ENCODE results near the gene IMP4. TPM values are rescaled to one million over a fixed set of nuclear protein-coding genes. Genes with fewer than 3 reads are reported as not detected.

Gene IMP4
- total RNA-seq, 1 donor from 2014 or later, result 76.5 TPM

GRCh38 chr2:130336877-130337734, 5.6 kb upstream of the IMP4 start:
- peak; percentile 85 for DNase-seq (ENCODE audit: low spot score)

- DNase-seq (ENCODE audit: low spot score), result no peak
Observed at GRCh38 chr2:130337735-130338325, 4.9 kb upstream of the IMP4 start.

GRCh38 chr2:130338793-130339345, 3.8 kb upstream of the IMP4 start:
- DNase-seq (ENCODE audit: low spot score), result no peak

- DNase-seq (ENCODE audit: low spot score), result no peak
Observed at GRCh38 chr2:130339885-130340745, 2.6 kb upstream of the IMP4 start.

GRCh38 chr2:130341562-130342019, 1.1 kb upstream of the IMP4 start:
- DNase-seq (ENCODE audit: low spot score), result no peak

GRCh38 chr2:130342020-130342532, 621 bp upstream of the IMP4 start:
- peak; percentile 93 for DNase-seq (ENCODE audit: low spot score)

GRCh38 chr2:130344578-130344977, 1.9 kb downstream of the IMP4 start:
- DNase-seq (ENCODE audit: low spot score), result no peak

- no peak for DNase-seq (ENCODE audit: low spot score)
Observed at GRCh38 chr2:130345091-130345490, 2.4 kb downstream of the IMP4 start.

- no peak for DNase-seq (ENCODE audit: low spot score)
Observed at GRCh38 chr2:130345611-130346010, 2.9 kb downstream of the IMP4 start.

GRCh38 chr2:130346041-130346740, 3.5 kb downstream of the IMP4 start:
- no peak for DNase-seq (ENCODE audit: low spot score)

GRCh38 chr2:130346741-130347066, 4.0 kb downstream of the IMP4 start:
- DNase-seq (ENCODE audit: low spot score), result no peak

- DNase-seq (ENCODE audit: low spot score), result no peak
Observed at GRCh38 chr2:130347220-130347925, 4.7 kb downstream of the IMP4 start.

GRCh38 chr2:130349174-130349573, 6.5 kb downstream of the IMP4 start:
- no peak for DNase-seq (ENCODE audit: low spot score)

- DNase-seq (ENCODE audit: low spot score), result no peak
Observed at GRCh38 chr2:130351711-130352110, 9.0 kb downstream of the IMP4 start.

- DNase-seq (ENCODE audit: low spot score), result no peak
Observed at GRCh38 chr2:130352237-130352636, 9.5 kb downstream of the IMP4 start.

GRCh38 chr2:130353291-130354138, 10.8 kb downstream of the IMP4 start:
- no peak for DNase-seq (ENCODE audit: low spot score)

GRCh38 chr2:130354139-130354428, 11.4 kb downstream of the IMP4 start:
- no peak for DNase-seq (ENCODE audit: low spot score)

- DNase-seq (ENCODE audit: low spot score), result no peak
Observed at GRCh38 chr2:130355172-130355577, 12.5 kb downstream of the IMP4 start.

- DNase-seq (ENCODE audit: low spot score), result peak; percentile 86
Observed at GRCh38 chr2:130355578-130356431, 13.1 kb downstream of the IMP4 start, which contains the start of gene PTPN18. TSS of gene PTPN18 (plus strand) at chr2:130356056. CDS start at chr2:130356108, 52 bp downstream.

Data from ureter (tissue), 1 donor.